Activated naive CD8-positive, alpha-beta T cell treated with anti-CD3 and anti-CD28 coated beads, Interleukin-2, amount 10 ng/mL, durations not matched to agents 7 days and 5 days (primary cell): ENCODE data around the gene SPTBN1. TPM values are rescaled to one million over a fixed set of nuclear protein-coding genes. Genes with fewer than 3 reads are reported as not detected.

Source experiments
- ATAC-seq: fragments of 150-1000 bp; cut with Tn5 transposase; one replicate; pipeline ENCODE4 v1.10.0; 2021; ENCODE audit warnings: low read depth, moderate library complexity
- POLR2A ChIA-PET: fragments of 350-600 bp; sonication (Branson Sonifier 250); formaldehyde crosslinking; loops from one replicate; lab custom pipeline; 2021; ENCODE audit warnings: antibody characterized with exemption; lab: Charles Lee
- DNase-seq: peaks from one replicate; pipeline ENCODE4 v3.0.0; 2021
- H3K27ac Mint-ChIP-seq: one replicate; pipeline ENCODE4 v1.8.0; 2022; ENCODE audit warnings: mild to moderate bottlenecking, mixed read lengths
- H3K27me3 Mint-ChIP-seq: one replicate; pipeline ENCODE4 v1.8.0; 2022; ENCODE audit warnings: mild to moderate bottlenecking, moderate library complexity, mixed read lengths
- H3K36me3 Mint-ChIP-seq: one replicate; pipeline ENCODE4 v1.8.0; 2021; ENCODE audit warnings: mild to moderate bottlenecking, mixed read lengths
- H3K4me1 Mint-ChIP-seq: one replicate; pipeline ENCODE4 v1.8.0; 2021; ENCODE audit warnings: mixed read lengths
- H3K4me3 Mint-ChIP-seq: one replicate; pipeline ENCODE4 v1.8.0; 2022; ENCODE audit warnings: mild to moderate bottlenecking, moderate library complexity, mixed read lengths
- H3K9me3 Mint-ChIP-seq: one replicate; pipeline ENCODE4 v1.8.0; 2021; ENCODE audit warnings: mixed read lengths
- total RNA-seq, 2 experiments: library from RNA; stranded (reverse); gene quantifications; one replicate each; pipeline ENCODE4 v1.2.3, GENCODE V29; 2021

The SPTBN1 gene
- total RNA-seq, 2 experiments from 2014 or later = 120 to 127 TPM

- POLR2A ChIA-PET = no interaction called here
- H3K9me3 Mint-ChIP-seq = no peaks in the 10 kb centered on the region
- ATAC-seq = peak; percentile 39
- peak; percentile 39 for DNase-seq
- peaks cover 13% of the 10 kb centered on the region for H3K4me1 Mint-ChIP-seq
- peaks cover 43% of the 10 kb centered on the region for H3K27me3 Mint-ChIP-seq
- H3K4me3 Mint-ChIP-seq = peak overlapping the region; percentile 50
- peaks cover 2% of the 10 kb centered on the region for H3K36me3 Mint-ChIP-seq
- H3K27ac Mint-ChIP-seq = no peak overlapping the region
Measured at GRCh38 chr2:54709336-54709809, 253.2 kb downstream of the SPTBN1 start.

DNA sequence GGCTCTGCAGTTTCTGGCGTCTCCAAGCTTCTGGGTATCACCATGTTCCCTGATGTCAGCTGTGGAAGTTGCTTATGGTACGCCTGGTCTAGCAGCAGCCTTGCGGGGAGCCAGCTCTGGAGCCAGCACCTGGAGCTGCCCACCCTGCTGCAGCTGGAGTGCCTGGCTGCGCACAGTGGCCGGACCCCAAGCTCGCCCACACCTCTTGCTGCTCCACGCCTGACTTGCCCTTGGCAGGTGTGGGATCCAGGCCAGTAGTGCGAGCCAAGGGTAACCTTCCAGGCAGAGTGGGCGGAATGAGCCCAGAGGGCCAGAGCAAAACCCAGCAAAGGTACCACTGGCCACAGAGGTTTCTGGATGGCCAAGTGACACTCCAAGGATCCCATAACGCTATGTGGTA is 254.1 kb downstream of the SPTBN1 start:
- H3K4me1 Mint-ChIP-seq = peaks cover 13% of the 10 kb centered on the region
- H3K27ac Mint-ChIP-seq = no peak overlapping the region
- H3K27me3 Mint-ChIP-seq = peaks cover 51% of the 10 kb centered on the region
- H3K36me3 Mint-ChIP-seq = peaks cover 2% of the 10 kb centered on the region
- no peaks in the 10 kb centered on the region for H3K9me3 Mint-ChIP-seq
- DNase-seq (no peak), ATAC-seq (no peak)
- H3K4me3 Mint-ChIP-seq = no peak overlapping the region
- POLR2A ChIA-PET = no interaction called here

- Mint-ChIP-seq H3K27me3 (peaks cover 59% of the 10 kb centered on the region), H3K36me3 (peaks cover 2% of the 10 kb centered on the region), H3K4me3 (no peak overlapping the region), H3K4me1 (peaks cover 11% of the 10 kb centered on the region), H3K27ac (no peak overlapping the region), H3K9me3 (no peaks in the 10 kb centered on the region)
- POLR2A ChIA-PET = no interaction called here
- no peak for DNase-seq
- no peak for ATAC-seq
Measured at GRCh38 chr2:54712516-54712915, 256.4 kb downstream of the SPTBN1 start.

GRCh38 chr2:54714996-54715395 is 258.9 kb downstream of the SPTBN1 start:
- H3K4me1 Mint-ChIP-seq = peaks cover 2% of the 10 kb centered on the region
- no peak overlapping the region for H3K4me3 Mint-ChIP-seq
- no peak for DNase-seq
- H3K27ac Mint-ChIP-seq = no peak overlapping the region
- peaks cover 2% of the 10 kb centered on the region for H3K36me3 Mint-ChIP-seq
- no peak for ATAC-seq
- H3K9me3 Mint-ChIP-seq = no peaks in the 10 kb centered on the region
- H3K27me3 Mint-ChIP-seq = peaks cover 62% of the 10 kb centered on the region
- POLR2A ChIA-PET = no interaction called here

- POLR2A ChIA-PET = no interaction called here
- ATAC-seq (no peak), DNase-seq (no peak)
- H3K27ac Mint-ChIP-seq = no peak overlapping the region
- peaks cover 51% of the 10 kb centered on the region for H3K27me3 Mint-ChIP-seq
- no peaks in the 10 kb centered on the region for H3K36me3 Mint-ChIP-seq
- no peaks in the 10 kb centered on the region for H3K9me3 Mint-ChIP-seq
- no peak overlapping the region for H3K4me3 Mint-ChIP-seq
- H3K4me1 Mint-ChIP-seq = no peaks in the 10 kb centered on the region
Measured at GRCh38 chr2:54716375-54716774, 260.2 kb downstream of the SPTBN1 start.

GRCh38 chr2:54720563-54720962 is 264.4 kb downstream of the SPTBN1 start:
- peaks cover 11% of the 10 kb centered on the region for H3K4me1 Mint-ChIP-seq
- DNase-seq (no peak), ATAC-seq (no peak)
- no peak overlapping the region for H3K27ac Mint-ChIP-seq
- H3K9me3 Mint-ChIP-seq = no peaks in the 10 kb centered on the region
- H3K36me3 Mint-ChIP-seq = no peaks in the 10 kb centered on the region
- peaks cover 36% of the 10 kb centered on the region for H3K27me3 Mint-ChIP-seq
- H3K4me3 Mint-ChIP-seq = no peak overlapping the region
- POLR2A ChIA-PET = no interaction called here

Other genes with a start within 250 kb of the SPTBN1 start
- gene TSPYL6, start 200.1 kb upstream of the SPTBN1 start, total RNA-seq = not detected